K562 (cell line): ENCODE measurements around the gene SLC7A4. TPM values are rescaled to one million over a fixed set of nuclear protein-coding genes. Genes with fewer than 3 reads are reported as not detected.

ENCODE experiments used
- ATAC-seq: fragments of 200-7000 bp; cut with Tn5 transposase; 3 replicates; pipeline ENCODE4 v1.9.1; 2020; ENCODE audit warnings: moderate library complexity
- BruUV-seq: library from RNA; stranded (reverse); fragments of 400-500 nt; replicated peaks from 2 replicates; lab custom pipeline; 2021; lab: Mats Ljungman, UMichigan
- CTCF ChIA-PET: fragments of 300-600 bp; formaldehyde crosslinking; extraction: SDS; loops from one replicate; lab custom pipeline; 2021; ENCODE audit warnings: low intra/inter-chr PET ratio; lab: Yijun Ruan, JAX
- POLR2A ChIA-PET: fragments of 300-600, 350-650 bp; sonication (Branson Sonifier 250); formaldehyde crosslinking; extraction: SDS; loops from one replicate; lab custom pipeline; 2021; ENCODE audit warnings: antibody characterized with exemption, inconsistent platforms; lab: Yijun Ruan, JAX
- DNase-seq, 4 experiments: peaks; one replicate each; pipeline versions ENCODE4 v3.0.0 to v3.0.0-alpha.2; 2011 to 2018; ENCODE audit warnings: low spot score in 3 of 4, mixed read lengths in 3 of 4; ENCODE audit errors: extremely low read depth in 1 of 4
- FAIRE-seq: peaks from 2 replicates; lab custom pipeline; 2011; peaks lifted over from hg19 to GRCh38; lab: Jason Lieb, UNC
- H2AFZ ChIP-seq: 2 replicates; pipeline ENCODE4 v1.6.0; 2011; ENCODE audit warnings: low read depth, low read length, control low read depth, inconsistent platforms
- H3K27ac ChIP-seq: fragments of 200-600 bp; 3 replicates; pipeline ENCODE4 v1.8.0; 2011; ENCODE audit warnings: low read depth, mild to moderate bottlenecking, control low read depth, inconsistent platforms, low read length, moderate library complexity, mixed read lengths; ENCODE audit errors: extremely low read depth
- H3K27me3 ChIP-seq, 2 experiments: fragments of 300-600 bp in 1 of 2; 2 replicates in 1 of 2; 3 replicates in 1 of 2; pipeline versions ENCODE4 v1.6.0 to v1.8.0; 2011; ENCODE audit warnings: inconsistent platforms in 2 of 2, low read length in 2 of 2, mild to moderate bottlenecking in 1 of 2, mixed read lengths in 1 of 2, moderate library complexity in 1 of 2; ENCODE audit not compliant: control insufficient read depth in 2 of 2, insufficient read depth in 2 of 2
- H3K36me3 ChIP-seq: fragments of 300-600 bp; 3 replicates; pipeline ENCODE4 v1.8.0; 2011; ENCODE audit warnings: mild to moderate bottlenecking, low read length, inconsistent platforms; ENCODE audit not compliant: control insufficient read depth, insufficient read depth
- H3K4me1 ChIP-seq, 2 experiments: fragments of 200-600 bp in 1 of 2; replicated peaks in 1 of 2; 2 replicates in 1 of 2; 3 replicates in 1 of 2; pipeline versions ENCODE4 v1.5.1 to v1.8.0; 2011; ENCODE audit warnings: inconsistent platforms in 2 of 2, low read length in 2 of 2, mild to moderate bottlenecking in 1 of 2, mixed read lengths in 1 of 2, moderate library complexity in 1 of 2; ENCODE audit not compliant: control insufficient read depth in 2 of 2, insufficient read depth in 2 of 2
- H3K4me2 ChIP-seq: 2 replicates; pipeline ENCODE4 v1.6.1; 2011; ENCODE audit warnings: low read length, control low read depth, inconsistent platforms, mixed read lengths; ENCODE audit not compliant: insufficient read depth
- H3K4me3 ChIP-seq: fragments of 200-600 bp; sonication (generic), shearing (Covaris generic); 2 replicates; pipeline ENCODE4 v1.5.1; 2016; ENCODE audit warnings: control low read depth, inconsistent platforms
- H3K79me2 ChIP-seq: fragments of 200-600 bp; 3 replicates; pipeline ENCODE4 v1.8.0; 2011; ENCODE audit warnings: low read length, inconsistent platforms; ENCODE audit not compliant: control insufficient read depth, insufficient read depth
- H3K9ac ChIP-seq, 2 experiments: 2 replicates each; pipeline versions ENCODE4 v1.6.0 to v1.6.1; 2011; ENCODE audit warnings: low read depth in 2 of 2, low read length in 2 of 2, control low read depth in 1 of 2, inconsistent platforms in 1 of 2, mild to moderate bottlenecking in 1 of 2, mixed read lengths in 1 of 2; ENCODE audit not compliant: insufficient read depth in 1 of 2
- H3K9me1 ChIP-seq: one replicate; pipeline ENCODE4 v1.6.0; 2011; ENCODE audit warnings: inconsistent platforms, mild to moderate bottlenecking, low read length, moderate library complexity; ENCODE audit not compliant: control insufficient read depth, insufficient read depth
- H3K9me3 ChIP-seq: replicated peaks from 2 replicates; pipeline ENCODE4 v1.5.1; 2011; ENCODE audit warnings: low read depth, low read length, inconsistent platforms; ENCODE audit not compliant: control insufficient read depth, insufficient read depth
- H4K20me1 ChIP-seq: replicated peaks from 2 replicates; pipeline ENCODE4 v1.6.1; 2011; ENCODE audit warnings: low read length, inconsistent platforms, mixed read lengths; ENCODE audit not compliant: control insufficient read depth, insufficient read depth
- CBFA2T2 ChIP-seq: fragments of 450-650 bp; conservative IDR thresholded peaks from 2 replicates; pipeline ENCODE4 v1.6.1; 2017; ENCODE audit warnings: mild to moderate bottlenecking
- HNRNPL ChIP-seq: fragments of 200-400 bp; formaldehyde crosslinking; IDR thresholded peaks from 2 replicates; pipeline ENCODE4 v1.6.1; 2017; ENCODE audit warnings: low read depth, mild to moderate bottlenecking, low read length
- RBM14 ChIP-seq: fragments of 200-400 bp; formaldehyde crosslinking; IDR thresholded peaks from 2 replicates; pipeline ENCODE4 v1.6.1; 2018; ENCODE audit warnings: low read depth, mild to moderate bottlenecking, low read length, moderate library complexity, borderline replicate concordance; ENCODE audit not compliant: insufficient read depth
- ZC3H4 ChIP-seq: sonication (generic); formaldehyde crosslinking; IDR thresholded peaks from 2 replicates; pipeline ENCODE4 v1.9.0; 2021; ENCODE audit warnings: missing genetic modification reagents, borderline replicate concordance
- ZNF583 ChIP-seq: fragments of 250-450 bp; sonication (Bioruptor Pico); IDR thresholded peaks from 2 replicates; pipeline ENCODE4 v1.4.0; 2020
- ZNF589 ChIP-seq: fragments of 200-800 bp; sonication (Bioruptor generic); IDR thresholded peaks from 2 replicates; pipeline ENCODE4 v1.6.1; 2016; ENCODE audit warnings: low read depth, missing genetic modification characterization, missing compliant biosample characterization
- WGBS: fragments of 100-300 bp; shearing (Covaris generic); methylation state at CpG from one replicate; pipeline ENCODE4 v1.1.6; 2016; ENCODE audit warnings: low coverage, mixed read lengths; ENCODE audit not compliant: insufficient coverage; ENCODE audit errors: missing lambda C conversion rate; 5-methylcytosine and 5-hydroxymethylcytosine counted together
- in situ Hi-C: fragments of 300-500 bp; cut with MboI; formaldehyde crosslinking; loops from 4 replicates; pipeline ENCODE4 v1.15.0; 2018; ENCODE audit warnings: inconsistent platforms, mixed read lengths
- intact Hi-C: fragments of 100-400 bp; cut with micrococcal nuclease; formaldehyde crosslinking; loops from 2 replicates; pipeline ENCODE4 v1.14.2; 2022
- polyA plus RNA-seq, 8 experiments: library from polyadenylated mRNA; depleted of rRNA in 4 of 8; stranded (reverse) in 5 of 8; unstranded in 3 of 8; fragments of >200 nt; fragmentation: Nextera tagmentation in 2 of 8; fragmentation: Illumina TruSeq in 1 of 8; extraction: Ambion mirVana in 2 of 8; extraction: Trizol in 1 of 8; gene quantifications; 2 replicates each; pipeline versions ENCODE4 v1.2.1 to v1.2.3, GENCODE V29; 2011 to 2014; ENCODE audit warnings: inconsistent platforms in 1 of 8, missing spikeins in 1 of 8
- total RNA-seq, 7 experiments: library from RNA; depleted of rRNA in 6 of 7; stranded (reverse); fragments of >200 nt in 6 of 7; fragmentation: Illumina TruSeq in 2 of 7; extraction: Trizol in 2 of 7; gene quantifications; 2 replicates each; pipeline versions ENCODE4 v1.2.1 to v1.2.3, GENCODE V29; 2011 to 2021; ENCODE audit warnings: low replicate concordance in 1 of 7
- TF ChIP-seq, protein P1 (sequence below): sonication (generic); formaldehyde crosslinking; IDR thresholded peaks from 2 replicates; pipeline ENCODE4 v1.9.0; 2022; ENCODE audit warnings: mild to moderate bottlenecking, missing genetic modification reagents
- TF ChIP-seq, protein P2 (sequence below), 2 experiments: IDR thresholded peaks; 2 replicates each; pipeline ENCODE4 v1.6.1; 2012; ENCODE audit warnings: improper control_type of control experiment in 2 of 2, low read depth in 2 of 2, low read length in 2 of 2, borderline replicate concordance in 1 of 2
- TF ChIP-seq, protein P3 (sequence below): fragments of 450-650 bp; formaldehyde crosslinking; IDR thresholded peaks from 2 replicates; pipeline ENCODE4 v1.4.0; 2020; ENCODE audit warnings: mild to moderate bottlenecking, moderate library complexity

The SLC7A4 gene
- total and polyA plus RNA-seq, 9 of the 15 experiments (the other 6 are each of a cell fraction or from before 2014, with no cell fraction given), result not detected

DNA sequence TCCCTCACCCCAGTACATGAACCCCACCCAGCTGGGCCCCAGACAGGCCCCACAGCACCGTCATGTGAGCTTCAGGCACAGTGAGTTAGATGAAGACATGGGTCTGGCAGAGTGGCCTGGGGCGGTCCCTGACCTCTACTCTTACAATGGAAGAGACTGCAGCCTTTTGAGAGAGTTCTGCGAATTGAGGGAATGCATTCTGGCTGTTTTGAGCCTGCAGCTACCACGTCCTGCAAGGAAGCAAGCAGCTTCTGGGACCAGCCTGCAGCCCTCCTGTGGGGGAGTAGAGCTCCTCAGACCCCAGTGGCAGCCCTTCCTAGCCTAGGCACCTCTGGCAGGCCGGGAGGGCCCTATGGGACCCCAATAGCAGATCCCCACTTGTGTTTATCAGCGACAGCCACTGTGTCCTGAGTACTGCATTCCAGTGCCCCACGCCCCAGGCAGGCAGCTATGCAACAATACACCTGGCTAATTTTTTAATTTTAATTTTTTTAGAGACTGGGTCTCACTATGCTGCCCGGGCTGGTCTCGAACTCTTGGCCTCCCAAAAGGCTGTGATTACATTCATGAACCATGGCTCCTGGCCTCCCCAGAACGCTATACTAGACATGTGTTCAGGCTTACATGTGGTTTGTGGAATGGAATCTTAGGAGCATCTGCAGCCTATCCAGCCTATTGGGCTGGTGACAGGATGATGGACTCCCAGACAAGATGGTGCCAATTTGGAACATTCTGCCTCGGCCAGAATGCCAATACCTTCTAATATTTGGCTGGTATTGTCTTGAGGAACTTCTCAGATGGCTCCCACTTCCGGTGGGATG is 717 bp upstream of the SLC7A4 start (continued):
- TF ChIP-seq, protein P1, sequence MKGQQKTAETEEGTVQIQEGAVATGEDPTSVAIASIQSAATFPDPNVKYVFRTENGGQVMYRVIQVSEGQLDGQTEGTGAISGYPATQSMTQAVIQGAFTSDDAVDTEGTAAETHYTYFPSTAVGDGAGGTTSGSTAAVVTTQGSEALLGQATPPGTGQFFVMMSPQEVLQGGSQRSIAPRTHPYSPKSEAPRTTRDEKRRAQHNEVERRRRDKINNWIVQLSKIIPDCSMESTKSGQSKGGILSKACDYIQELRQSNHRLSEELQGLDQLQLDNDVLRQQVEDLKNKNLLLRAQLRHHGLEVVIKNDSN (CRISPR knock-in tag), result no peak
- TF ChIP-seq ZC3H4 (CRISPR knock-in tag), result peak; percentile 43; the same call in 1 of the 2 replicates
- TF ChIP-seq, all 486 proteins: peak for 22

DNA sequence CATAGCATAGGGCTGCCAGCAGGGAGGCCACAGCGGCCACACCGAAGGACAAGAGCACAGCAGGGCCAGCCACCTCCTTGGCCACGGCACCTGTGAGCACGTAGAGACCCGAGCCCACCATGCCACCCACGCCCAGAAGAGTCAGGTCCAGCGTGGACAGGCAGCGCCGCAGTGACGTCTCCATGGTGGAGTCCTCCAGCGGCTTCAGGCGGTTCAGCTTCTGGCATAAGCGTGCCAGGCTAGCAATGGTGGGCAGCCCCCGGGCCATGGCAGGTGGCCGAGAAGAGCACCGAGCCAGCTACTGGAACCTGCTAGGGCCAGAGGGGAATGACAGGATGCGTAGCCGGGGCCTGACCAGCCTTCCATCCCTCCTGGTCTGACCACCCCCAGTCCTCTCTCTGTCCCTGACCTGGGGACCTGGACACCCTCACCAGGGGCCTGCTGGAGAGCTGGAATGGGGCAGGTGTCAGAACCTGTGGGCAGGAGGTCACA is 770 bp downstream of the SLC7A4 start:
- no peak overlapping the region for H3K4me3 ChIP-seq
- no peak for DNase-seq
- intact Hi-C loops (loop anchor here (2.0 kb wide), 1 partner anchor 13 kb away; the partner anchor contains the start of gene LRRC74B), in situ Hi-C loops (no loop called here)
- no peak overlapping the region for H3K27ac ChIP-seq
- ATAC-seq, result no peak
- 28% methylated on average over 18 of the region's 18 CpGs for WGBS
- no peak overlapping the region for H3K4me2 ChIP-seq
- no peak for FAIRE-seq
- no peaks in the 10 kb centered on the region for H3K79me2 ChIP-seq
- no TSS peak for BruUV-seq
- peak overlapping the region in 1 of 2 experiments; percentile 5; a peak in 1 of 4 replicates for H3K9ac ChIP-seq
- no peaks in the 10 kb centered on the region for H3K9me3 ChIP-seq
- peaks cover 39 to 68% of the 10 kb centered on the region in 2 experiments; a peak in 4 of 5 replicates for H3K27me3 ChIP-seq
- no peak overlapping the region for H2AFZ ChIP-seq
- H3K4me1 ChIP-seq, result peaks cover 0 to 47% of the 10 kb centered on the region in 2 experiments; a peak in 4 of 5 replicates
- H4K20me1 ChIP-seq, result peaks cover 38% of the 10 kb centered on the region
- ChIA-PET CTCF (no interaction called here), POLR2A (interaction anchor here (0.6 to 10.2 kb wide), 4 partner anchors 11 to 102 kb away, joined by 3 to 120 read pairs (median 49); partner anchors contain the start of genes LRRC74B, P2RX6 and THAP7)
- peaks cover 4% of the 10 kb centered on the region for H3K9me1 ChIP-seq
- H3K36me3 ChIP-seq, result no peaks in the 10 kb centered on the region
- TF ChIP-seq CBFA2T2 (no peak), ZNF589 (no peak), HNRNPL (0 out of 2 replicates have a peak, but pooled peaks have one; percentile 50), ZNF583 (CRISPR knock-in tag) (0 out of 2 replicates have a peak, but pooled peaks have one; percentile 1), RBM14 (0 out of 2 replicates have a peak, but pooled peaks have one; percentile 49)
- TF ChIP-seq, protein P2, sequence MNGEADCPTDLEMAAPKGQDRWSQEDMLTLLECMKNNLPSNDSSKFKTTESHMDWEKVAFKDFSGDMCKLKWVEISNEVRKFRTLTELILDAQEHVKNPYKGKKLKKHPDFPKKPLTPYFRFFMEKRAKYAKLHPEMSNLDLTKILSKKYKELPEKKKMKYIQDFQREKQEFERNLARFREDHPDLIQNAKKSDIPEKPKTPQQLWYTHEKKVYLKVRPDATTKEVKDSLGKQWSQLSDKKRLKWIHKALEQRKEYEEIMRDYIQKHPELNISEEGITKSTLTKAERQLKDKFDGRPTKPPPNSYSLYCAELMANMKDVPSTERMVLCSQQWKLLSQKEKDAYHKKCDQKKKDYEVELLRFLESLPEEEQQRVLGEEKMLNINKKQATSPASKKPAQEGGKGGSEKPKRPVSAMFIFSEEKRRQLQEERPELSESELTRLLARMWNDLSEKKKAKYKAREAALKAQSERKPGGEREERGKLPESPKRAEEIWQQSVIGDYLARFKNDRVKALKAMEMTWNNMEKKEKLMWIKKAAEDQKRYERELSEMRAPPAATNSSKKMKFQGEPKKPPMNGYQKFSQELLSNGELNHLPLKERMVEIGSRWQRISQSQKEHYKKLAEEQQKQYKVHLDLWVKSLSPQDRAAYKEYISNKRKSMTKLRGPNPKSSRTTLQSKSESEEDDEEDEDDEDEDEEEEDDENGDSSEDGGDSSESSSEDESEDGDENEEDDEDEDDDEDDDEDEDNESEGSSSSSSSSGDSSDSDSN (IDR thresholded peaks at IDR 0.05; ENCODE audit: borderline replicate concordance in 1 of 2, low read depth in 2 of 2, low read length in 2 of 2), result 0 out of 4 replicates have a peak, but pooled peaks of 1 of the 2 experiments have one; percentile 18
- TF ChIP-seq, protein P3, sequence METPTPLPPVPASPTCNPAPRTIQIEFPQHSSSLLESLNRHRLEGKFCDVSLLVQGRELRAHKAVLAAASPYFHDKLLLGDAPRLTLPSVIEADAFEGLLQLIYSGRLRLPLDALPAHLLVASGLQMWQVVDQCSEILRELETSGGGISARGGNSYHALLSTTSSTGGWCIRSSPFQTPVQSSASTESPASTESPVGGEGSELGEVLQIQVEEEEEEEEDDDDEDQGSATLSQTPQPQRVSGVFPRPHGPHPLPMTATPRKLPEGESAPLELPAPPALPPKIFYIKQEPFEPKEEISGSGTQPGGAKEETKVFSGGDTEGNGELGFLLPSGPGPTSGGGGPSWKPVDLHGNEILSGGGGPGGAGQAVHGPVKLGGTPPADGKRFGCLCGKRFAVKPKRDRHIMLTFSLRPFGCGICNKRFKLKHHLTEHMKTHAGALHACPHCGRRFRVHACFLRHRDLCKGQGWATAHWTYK, result 0 out of 2 replicates have a peak, but pooled peaks have one; percentile 1
